ENCODE data around the gene PPM1A. TPM values are rescaled to one million over a fixed set of nuclear protein-coding genes. Genes with fewer than 3 reads are reported as not detected.

PPM1A gene
- total and polyA plus RNA-seq, 2 of the 13 experiments (the other 11 are each of a cell fraction or from before 2014, with no cell fraction given), result 23.3 to 29.8 TPM

DNA sequence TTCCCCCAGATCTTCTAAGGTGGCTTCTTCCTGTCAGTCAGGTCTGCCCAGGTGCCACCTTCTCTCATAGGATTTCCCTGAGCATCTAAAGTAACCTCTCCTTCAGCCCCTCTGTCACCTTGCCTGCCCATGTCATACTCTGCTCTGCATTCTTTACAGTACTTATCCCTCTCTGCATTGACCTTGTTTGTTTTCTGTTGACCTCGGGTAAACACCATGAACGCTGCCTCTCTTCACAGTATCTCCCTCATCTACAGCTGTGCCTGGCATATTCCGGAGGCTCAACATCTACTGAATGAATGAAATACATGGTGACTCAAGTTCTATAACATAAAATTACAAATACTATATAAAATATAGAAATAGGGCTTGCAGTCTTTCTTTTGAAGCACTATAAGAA lies 10.1 kb upstream of the PPM1A start (continued):
- TF ChIP-seq, protein P1, sequence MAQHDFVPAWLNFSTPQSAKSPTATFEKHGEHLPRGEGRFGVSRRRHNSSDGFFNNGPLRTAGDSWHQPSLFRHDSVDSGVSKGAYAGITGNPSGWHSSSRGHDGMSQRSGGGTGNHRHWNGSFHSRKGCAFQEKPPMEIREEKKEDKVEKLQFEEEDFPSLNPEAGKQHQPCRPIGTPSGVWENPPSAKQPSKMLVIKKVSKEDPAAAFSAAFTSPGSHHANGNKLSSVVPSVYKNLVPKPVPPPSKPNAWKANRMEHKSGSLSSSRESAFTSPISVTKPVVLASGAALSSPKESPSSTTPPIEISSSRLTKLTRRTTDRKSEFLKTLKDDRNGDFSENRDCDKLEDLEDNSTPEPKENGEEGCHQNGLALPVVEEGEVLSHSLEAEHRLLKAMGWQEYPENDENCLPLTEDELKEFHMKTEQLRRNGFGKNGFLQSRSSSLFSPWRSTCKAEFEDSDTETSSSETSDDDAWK (CRISPR knock-in tag; IDR thresholded peaks at IDR 0.05), result no peak
- TF ChIP-seq SP5 (CRISPR knock-in tag; IDR thresholded peaks at IDR 0.05; ENCODE audit: borderline replicate concordance, low read depth) (no peak), NFE2L2 (IDR thresholded peaks at IDR 0.05; ENCODE audit: low read length) (no peak), SOX13 (IDR thresholded peaks at IDR 0.05) (no peak), SOX13 (CRISPR knock-in tag; conservative IDR thresholded peaks at IDR 0.05 in 1 of 2, IDR thresholded peaks at IDR 0.05 in 1 of 2) (peak in 1 of 2 experiments; percentile 20; a peak in 1 of 4 replicates), NR2F2 (IDR thresholded peaks at IDR 0.05; ENCODE audit: borderline replicate concordance, low read depth) (peak; percentile 74; the same call in 1 of the 2 replicates), FOXA3 (CRISPR knock-in tag; IDR thresholded peaks at IDR 0.05) (peak; percentile 81), SOX5 (CRISPR knock-in tag; IDR thresholded peaks at IDR 0.05; ENCODE audit: borderline replicate concordance) (0 out of 2 replicates have a peak, but pooled peaks have one; percentile 17), ZNF563 (CRISPR knock-in tag; IDR thresholded peaks at IDR 0.05) (no peak), ZNF382 (CRISPR knock-in tag; IDR thresholded peaks at IDR 0.05; ENCODE audit: borderline replicate concordance) (no peak), ZNF703 (CRISPR knock-in tag; IDR thresholded peaks at IDR 0.05; ENCODE audit: borderline replicate concordance) (no peak), SOX6 (IDR thresholded peaks at IDR 0.05) (no peak), SOX6 (CRISPR knock-in tag; IDR thresholded peaks at IDR 0.05) (no peak; the same call in 1 of the 2 replicates), MIER2 (CRISPR knock-in tag; IDR thresholded peaks at IDR 0.05) (no peak), ZBTB38 (CRISPR knock-in tag; IDR thresholded peaks at IDR 0.05) (no peak), MED8 (CRISPR knock-in tag; IDR thresholded peaks at IDR 0.05; ENCODE audit: insufficient replicate concordance) (no peak), NR2F6 (IDR thresholded peaks at IDR 0.05) (peak; percentile 76), NR2F6 (CRISPR knock-in tag; IDR thresholded peaks at IDR 0.05) (peak; percentile 58), NR2F1 (CRISPR knock-in tag; IDR thresholded peaks at IDR 0.05) (peak; percentile 84 to 87)
- TF ChIP-seq, protein P2, sequence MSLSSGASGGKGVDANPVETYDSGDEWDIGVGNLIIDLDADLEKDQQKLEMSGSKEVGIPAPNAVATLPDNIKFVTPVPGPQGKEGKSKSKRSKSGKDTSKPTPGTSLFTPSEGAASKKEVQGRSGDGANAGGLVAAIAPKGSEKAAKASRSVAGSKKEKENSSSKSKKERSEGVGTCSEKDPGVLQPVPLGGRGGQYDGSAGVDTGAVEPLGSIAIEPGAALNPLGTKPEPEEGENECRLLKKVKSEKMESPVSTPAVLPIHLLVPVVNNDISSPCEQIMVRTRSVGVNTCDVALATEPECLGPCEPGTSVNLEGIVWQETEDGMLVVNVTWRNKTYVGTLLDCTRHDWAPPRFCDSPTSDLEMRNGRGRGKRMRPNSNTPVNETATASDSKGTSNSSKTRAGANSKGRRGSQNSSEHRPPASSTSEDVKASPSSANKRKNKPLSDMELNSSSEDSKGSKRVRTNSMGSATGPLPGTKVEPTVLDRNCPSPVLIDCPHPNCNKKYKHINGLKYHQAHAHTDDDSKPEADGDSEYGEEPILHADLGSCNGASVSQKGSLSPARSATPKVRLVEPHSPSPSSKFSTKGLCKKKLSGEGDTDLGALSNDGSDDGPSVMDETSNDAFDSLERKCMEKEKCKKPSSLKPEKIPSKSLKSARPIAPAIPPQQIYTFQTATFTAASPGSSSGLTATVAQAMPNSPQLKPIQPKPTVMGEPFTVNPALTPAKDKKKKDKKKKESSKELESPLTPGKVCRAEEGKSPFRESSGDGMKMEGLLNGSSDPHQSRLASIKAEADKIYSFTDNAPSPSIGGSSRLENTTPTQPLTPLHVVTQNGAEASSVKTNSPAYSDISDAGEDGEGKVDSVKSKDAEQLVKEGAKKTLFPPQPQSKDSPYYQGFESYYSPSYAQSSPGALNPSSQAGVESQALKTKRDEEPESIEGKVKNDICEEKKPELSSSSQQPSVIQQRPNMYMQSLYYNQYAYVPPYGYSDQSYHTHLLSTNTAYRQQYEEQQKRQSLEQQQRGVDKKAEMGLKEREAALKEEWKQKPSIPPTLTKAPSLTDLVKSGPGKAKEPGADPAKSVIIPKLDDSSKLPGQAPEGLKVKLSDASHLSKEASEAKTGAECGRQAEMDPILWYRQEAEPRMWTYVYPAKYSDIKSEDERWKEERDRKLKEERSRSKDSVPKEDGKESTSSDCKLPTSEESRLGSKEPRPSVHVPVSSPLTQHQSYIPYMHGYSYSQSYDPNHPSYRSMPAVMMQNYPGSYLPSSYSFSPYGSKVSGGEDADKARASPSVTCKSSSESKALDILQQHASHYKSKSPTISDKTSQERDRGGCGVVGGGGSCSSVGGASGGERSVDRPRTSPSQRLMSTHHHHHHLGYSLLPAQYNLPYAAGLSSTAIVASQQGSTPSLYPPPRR (CRISPR knock-in tag; IDR thresholded peaks at IDR 0.05; ENCODE audit: borderline replicate concordance), result no peak
- TF ChIP-seq, protein P3, sequence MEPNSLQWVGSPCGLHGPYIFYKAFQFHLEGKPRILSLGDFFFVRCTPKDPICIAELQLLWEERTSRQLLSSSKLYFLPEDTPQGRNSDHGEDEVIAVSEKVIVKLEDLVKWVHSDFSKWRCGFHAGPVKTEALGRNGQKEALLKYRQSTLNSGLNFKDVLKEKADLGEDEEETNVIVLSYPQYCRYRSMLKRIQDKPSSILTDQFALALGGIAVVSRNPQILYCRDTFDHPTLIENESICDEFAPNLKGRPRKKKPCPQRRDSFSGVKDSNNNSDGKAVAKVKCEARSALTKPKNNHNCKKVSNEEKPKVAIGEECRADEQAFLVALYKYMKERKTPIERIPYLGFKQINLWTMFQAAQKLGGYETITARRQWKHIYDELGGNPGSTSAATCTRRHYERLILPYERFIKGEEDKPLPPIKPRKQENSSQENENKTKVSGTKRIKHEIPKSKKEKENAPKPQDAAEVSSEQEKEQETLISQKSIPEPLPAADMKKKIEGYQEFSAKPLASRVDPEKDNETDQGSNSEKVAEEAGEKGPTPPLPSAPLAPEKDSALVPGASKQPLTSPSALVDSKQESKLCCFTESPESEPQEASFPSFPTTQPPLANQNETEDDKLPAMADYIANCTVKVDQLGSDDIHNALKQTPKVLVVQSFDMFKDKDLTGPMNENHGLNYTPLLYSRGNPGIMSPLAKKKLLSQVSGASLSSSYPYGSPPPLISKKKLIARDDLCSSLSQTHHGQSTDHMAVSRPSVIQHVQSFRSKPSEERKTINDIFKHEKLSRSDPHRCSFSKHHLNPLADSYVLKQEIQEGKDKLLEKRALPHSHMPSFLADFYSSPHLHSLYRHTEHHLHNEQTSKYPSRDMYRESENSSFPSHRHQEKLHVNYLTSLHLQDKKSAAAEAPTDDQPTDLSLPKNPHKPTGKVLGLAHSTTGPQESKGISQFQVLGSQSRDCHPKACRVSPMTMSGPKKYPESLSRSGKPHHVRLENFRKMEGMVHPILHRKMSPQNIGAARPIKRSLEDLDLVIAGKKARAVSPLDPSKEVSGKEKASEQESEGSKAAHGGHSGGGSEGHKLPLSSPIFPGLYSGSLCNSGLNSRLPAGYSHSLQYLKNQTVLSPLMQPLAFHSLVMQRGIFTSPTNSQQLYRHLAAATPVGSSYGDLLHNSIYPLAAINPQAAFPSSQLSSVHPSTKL (CRISPR knock-in tag; IDR thresholded peaks at IDR 0.05), result peak; percentile 47; the same call in 1 of the 2 replicates
